Right cardiac atrium (tissue), 5 donors: Measurements from ENCODE around the gene SLC25A26. TPM values are rescaled to one million over a fixed set of nuclear protein-coding genes. Genes with fewer than 3 reads are reported as not detected.

Experiments
- ATAC-seq, 2 donors: fragments of 200-7000 bp; cut with Tn5 transposase; one replicate each; pipeline versions ENCODE4 v1.8.0 to v1.9.1; 2020; ENCODE audit warnings: moderate library complexity in 2 of 2, mild to moderate bottlenecking in 1 of 2
- DNase-seq, 3 donors: peaks; one replicate each; pipeline ENCODE4 v3.0.0-alpha.2; 2020
- H3K27ac ChIP-seq: one replicate; pipeline ENCODE4 v1.5.1; 2013; ENCODE audit warnings: mild to moderate bottlenecking, low read length, control low read depth, moderate library complexity
- H3K27me3 ChIP-seq: one replicate; pipeline ENCODE4 v1.6.1; 2013; ENCODE audit not compliant: control insufficient read depth, insufficient read depth
- H3K4me1 ChIP-seq: one replicate; pipeline ENCODE4 v1.6.1; 2013; ENCODE audit warnings: low read length; ENCODE audit not compliant: control insufficient read depth, insufficient read depth
- H3K4me3 ChIP-seq: one replicate; pipeline ENCODE4 v1.5.1; 2013; ENCODE audit warnings: low read length, control low read depth
- H3K9me3 ChIP-seq: one replicate; pipeline ENCODE4 v1.6.1; 2013; ENCODE audit warnings: low read length; ENCODE audit not compliant: control insufficient read depth
- whole genome bisulfite sequencing: extraction: QIAGEN DNeasy Blood & Tissue Kit; methylation state at CpG from one replicate; pipeline ENCODE4 v1.1.7; 2013; 5-methylcytosine and 5-hydroxymethylcytosine counted together
- intact Hi-C, 4 donors: fragments of 100-400 bp; cut with DNase I; formaldehyde crosslinking; loops; one replicate each; pipeline versions ENCODE4 v1.11.0 to v1.14.0; 2022 to 2023
- polyA plus RNA-seq: library from polyadenylated mRNA; stranded (reverse); fragments of 200-250 nt; gene quantifications from one replicate; pipeline ENCODE4 v1.2.3, GENCODE V29; 2013
- total RNA-seq, 4 donors: library from RNA; stranded (reverse); fragmentation: NEBNext Ultra II Directional; extraction: Animal tissue kit (Norgen Biotek cat#: 25700); gene quantifications; one replicate each; pipeline ENCODE4 v1.2.1, GENCODE V29; 2021
- donor health status: healthy with polysubstance abuse.
- donor health status: DM: no; HTN: yes; CAD: no.
- donor health status: DM: no; HTN: no; CAD: no.
- donor health status: DM: no; HTN: yes; CAD: no; lungs with severe emphysema.
- donor health status: DM: yes; HTN: yes; CAD: no.

The SLC25A26 gene
- total and polyA plus RNA-seq, 5 donors = 23.9 to 39.4 (median 28.4) TPM

- 95% methylated on average over 8 of the region's 8 CpGs for WGBS
- Histone ChIP-seq H3K9me3 (no peaks in the 10 kb centered on the region), H3K27ac (no peak overlapping the region), H3K27me3 (no peaks in the 10 kb centered on the region), H3K4me3 (no peak overlapping the region), H3K4me1 (no peaks in the 10 kb centered on the region)
- DNase-seq (no peak), ATAC-seq (no peak)
- intact Hi-C loops = no loop called here
Measured at GRCh38 chr3:66350601-66351000, 129.8 kb downstream of the SLC25A26 start.

- no peak for DNase-seq
- H3K9me3 ChIP-seq = no peaks in the 10 kb centered on the region
- no peak overlapping the region for H3K27ac ChIP-seq
- H3K4me3 ChIP-seq = no peak overlapping the region
- intact Hi-C loops = no loop called here
- 97% methylated on average over 3 of the region's 3 CpGs for WGBS
- H3K4me1 ChIP-seq = no peaks in the 10 kb centered on the region
- no peak for ATAC-seq
- H3K27me3 ChIP-seq = no peaks in the 10 kb centered on the region
Measured at GRCh38 chr3:66353039-66353438, 132.2 kb downstream of the SLC25A26 start.

GRCh38 chr3:66353530-66353929 lies 132.7 kb downstream of the SLC25A26 start:
- ATAC-seq (peak; percentile 69 to 75), DNase-seq (no peak)
- no peaks in the 10 kb centered on the region for H3K4me1 ChIP-seq
- H3K4me3 ChIP-seq = no peak overlapping the region
- H3K9me3 ChIP-seq = no peaks in the 10 kb centered on the region
- WGBS = 35% methylated on average over 6 of the region's 6 CpGs
- no peaks in the 10 kb centered on the region for H3K27me3 ChIP-seq
- intact Hi-C loops = no loop called here
- no peak overlapping the region for H3K27ac ChIP-seq

GRCh38 chr3:66354001-66354400 lies 133.2 kb downstream of the SLC25A26 start:
- Histone ChIP-seq H3K4me3 (no peak overlapping the region), H3K9me3 (no peaks in the 10 kb centered on the region), H3K27me3 (no peaks in the 10 kb centered on the region), H3K4me1 (no peaks in the 10 kb centered on the region), H3K27ac (no peak overlapping the region)
- intact Hi-C loops = no loop called here
- 75% methylated on average over 2 of the region's 2 CpGs for WGBS
- ATAC-seq = no peak
- no peak for DNase-seq

- H3K4me3 ChIP-seq = no peak overlapping the region
- intact Hi-C loops = no loop called here
- H3K27me3 ChIP-seq = no peaks in the 10 kb centered on the region
- ATAC-seq (no peak), DNase-seq (no peak)
- H3K27ac ChIP-seq = no peak overlapping the region
- 90% methylated on average over 3 of the region's 3 CpGs for WGBS
- no peaks in the 10 kb centered on the region for H3K4me1 ChIP-seq
- no peaks in the 10 kb centered on the region for H3K9me3 ChIP-seq
Measured at GRCh38 chr3:66355394-66355793, 134.6 kb downstream of the SLC25A26 start.

- no peak overlapping the region for H3K4me3 ChIP-seq
- intact Hi-C loops = no loop called here
Measured at GRCh38 chr3:66355997-66356396, 135.2 kb downstream of the SLC25A26 start.

GRCh38 chr3:66361356-66361755 lies 140.6 kb downstream of the SLC25A26 start:
- 90% methylated on average over 5 of the region's 5 CpGs for WGBS
- no peaks in the 10 kb centered on the region for H3K9me3 ChIP-seq
- DNase-seq (no peak), ATAC-seq (no peak)
- no peaks in the 10 kb centered on the region for H3K27me3 ChIP-seq
- H3K4me3 ChIP-seq = no peak overlapping the region
- no peak overlapping the region for H3K27ac ChIP-seq
- H3K4me1 ChIP-seq = peaks cover 3% of the 10 kb centered on the region
- intact Hi-C loops = no loop called here

More at GRCh38 chr3:66355997-66356396, 135.2 kb downstream of the SLC25A26 start:
- ATAC-seq (no peak), DNase-seq (no peak)
- no peaks in the 10 kb centered on the region for H3K4me1 ChIP-seq
- no peaks in the 10 kb centered on the region for H3K9me3 ChIP-seq
- WGBS = 71% methylated on average over 1 of the region's 1 CpG
- no peak overlapping the region for H3K27ac ChIP-seq
- H3K27me3 ChIP-seq = no peaks in the 10 kb centered on the region

- ATAC-seq = peak in 1 of 2 donors; percentile 34
- Histone ChIP-seq H3K9me3 (no peaks in the 10 kb centered on the region), H3K4me3 (no peak overlapping the region), H3K27me3 (no peaks in the 10 kb centered on the region), H3K4me1 (peaks cover 3% of the 10 kb centered on the region), H3K27ac (peak overlapping the region; percentile 67)
- intact Hi-C loops = no loop called here
- DNase-seq = no peak
- WGBS = 47% methylated on average over 3 of the region's 3 CpGs
Measured at GRCh38 chr3:66362541-66362941, 141.7 kb downstream of the SLC25A26 start.

GRCh38 chr3:66363148-66363547 lies 142.3 kb downstream of the SLC25A26 start:
- Histone ChIP-seq H3K27me3 (no peaks in the 10 kb centered on the region), H3K27ac (peak overlapping the region; percentile 78), H3K9me3 (no peaks in the 10 kb centered on the region), H3K4me1 (peaks cover 3% of the 10 kb centered on the region), H3K4me3 (no peak overlapping the region)
- DNase-seq = no peak
- peak in 1 of 2 donors; percentile 17 for ATAC-seq
- WGBS = 81% methylated on average over 6 of the region's 6 CpGs
- intact Hi-C loops = no loop called here

- H3K27me3 ChIP-seq = no peaks in the 10 kb centered on the region
- no peak overlapping the region for H3K4me3 ChIP-seq
- no peak for DNase-seq
- intact Hi-C loops = no loop called here
- H3K27ac ChIP-seq = no peak overlapping the region
- peak in 1 of 2 donors; percentile 33 for ATAC-seq
- H3K4me1 ChIP-seq = peaks cover 3% of the 10 kb centered on the region
- WGBS = 56% methylated on average over 5 of the region's 5 CpGs
- H3K9me3 ChIP-seq = no peaks in the 10 kb centered on the region
Measured at GRCh38 chr3:66365080-66365479, 144.3 kb downstream of the SLC25A26 start.

GRCh38 chr3:66366747-66367146 lies 145.9 kb downstream of the SLC25A26 start:
- H3K4me3 ChIP-seq = no peak overlapping the region
- no peaks in the 10 kb centered on the region for H3K27me3 ChIP-seq
- no peak overlapping the region for H3K27ac ChIP-seq
- ATAC-seq (no peak), DNase-seq (no peak)
- H3K4me1 ChIP-seq = peaks cover 3% of the 10 kb centered on the region
- WGBS = 92% methylated on average over 7 of the region's 7 CpGs
- H3K9me3 ChIP-seq = no peaks in the 10 kb centered on the region
- intact Hi-C loops = no loop called here

GRCh38 chr3:66367979-66368378 lies 147.2 kb downstream of the SLC25A26 start:
- intact Hi-C loops = no loop called here
- no peak for DNase-seq
- ATAC-seq = no peak
- Histone ChIP-seq H3K4me3 (no peak overlapping the region), H3K9me3 (no peaks in the 10 kb centered on the region), H3K27me3 (no peaks in the 10 kb centered on the region), H3K4me1 (peaks cover 3% of the 10 kb centered on the region), H3K27ac (no peak overlapping the region)
- 69% methylated on average over 3 of the region's 3 CpGs for WGBS
